Medulla oblongata (tissue), 1 donor: ENCODE measurements around the gene NEB.
"Not testable (repeated sequence)": the region's sequence is repeated elsewhere in the genome, so short reads cannot be mapped to it uniquely, and the experiment has no call there.

Experiments
- DNase-seq: peaks from one replicate; pipeline ENCODE4 v3.0.0-alpha.2; 2015; ENCODE audit errors: extremely low spot score

The NEB gene

GRCh38 chr2:151559431-151559830 is 174.8 kb downstream of the NEB start:
- DNase-seq = not testable (repeated sequence)

- DNase-seq = not testable (repeated sequence)
These were observed 176.4 kb downstream of the NEB start for GRCh38 chr2:151557883-151558282.

- no peak for DNase-seq
These were observed 178.2 kb downstream of the NEB start for GRCh38 chr2:151556121-151556520.

GRCh38 chr2:151552287-151552686 is 182.0 kb downstream of the NEB start:
- DNase-seq = no peak

GRCh38 chr2:151551556-151551955 is 182.7 kb downstream of the NEB start:
- no peak for DNase-seq

GRCh38 chr2:151549191-151549590 is 185.1 kb downstream of the NEB start:
- no peak for DNase-seq

GRCh38 chr2:151544449-151544848 is 189.8 kb downstream of the NEB start:
- DNase-seq = no peak

- DNase-seq = no peak
These were observed 190.4 kb downstream of the NEB start for GRCh38 chr2:151543876-151544275.

- no peak for DNase-seq
These were observed 200.3 kb downstream of the NEB start for GRCh38 chr2:151534001-151534400.

- DNase-seq = no peak
These were observed 201.1 kb downstream of the NEB start for GRCh38 chr2:151533127-151533526.

- no peak for DNase-seq
These were observed 207.6 kb downstream of the NEB start for GRCh38 chr2:151526572-151527090.

- no peak for DNase-seq
These were observed 208.4 kb downstream of the NEB start for GRCh38 chr2:151525821-151526373.

- no peak for DNase-seq
These were observed 210.4 kb downstream of the NEB start for GRCh38 chr2:151523850-151524249.

GRCh38 chr2:151522556-151522955 is 211.7 kb downstream of the NEB start:
- DNase-seq = no peak

GRCh38 chr2:151520976-151521375 is 213.3 kb downstream of the NEB start:
- DNase-seq = no peak

GRCh38 chr2:151518802-151519201 is 215.5 kb downstream of the NEB start:
- no peak for DNase-seq

- DNase-seq = no peak
These were observed 225.8 kb downstream of the NEB start for GRCh38 chr2:151508519-151508918.

GRCh38 chr2:151506170-151506569 is 228.1 kb downstream of the NEB start:
- no peak for DNase-seq

GRCh38 chr2:151498178-151498577 is 236.1 kb downstream of the NEB start:
- DNase-seq = no peak

- DNase-seq = no peak
These were observed 242.8 kb downstream of the NEB start for GRCh38 chr2:151491496-151491895.

GRCh38 chr2:151490276-151490675 is 244.0 kb downstream of the NEB start:
- no peak for DNase-seq

- no peak for DNase-seq
These were observed 248.2 kb downstream of the NEB start for GRCh38 chr2:151486053-151486452.

- DNase-seq = no peak
These were observed 250.2 kb downstream of the NEB start for GRCh38 chr2:151484100-151484499.

- no peak for DNase-seq
These were observed 250.7 kb downstream of the NEB start for GRCh38 chr2:151483546-151483945.
